IPS DF 19.7 (cell line): ENCODE data around the gene QPCT.

ENCODE experiments used
- DNase-seq: peaks from one replicate; pipeline ENCODE4 v3.0.0-alpha.2; 2013; ENCODE audit warnings: low read depth, low spot score

The QPCT gene

DNA sequence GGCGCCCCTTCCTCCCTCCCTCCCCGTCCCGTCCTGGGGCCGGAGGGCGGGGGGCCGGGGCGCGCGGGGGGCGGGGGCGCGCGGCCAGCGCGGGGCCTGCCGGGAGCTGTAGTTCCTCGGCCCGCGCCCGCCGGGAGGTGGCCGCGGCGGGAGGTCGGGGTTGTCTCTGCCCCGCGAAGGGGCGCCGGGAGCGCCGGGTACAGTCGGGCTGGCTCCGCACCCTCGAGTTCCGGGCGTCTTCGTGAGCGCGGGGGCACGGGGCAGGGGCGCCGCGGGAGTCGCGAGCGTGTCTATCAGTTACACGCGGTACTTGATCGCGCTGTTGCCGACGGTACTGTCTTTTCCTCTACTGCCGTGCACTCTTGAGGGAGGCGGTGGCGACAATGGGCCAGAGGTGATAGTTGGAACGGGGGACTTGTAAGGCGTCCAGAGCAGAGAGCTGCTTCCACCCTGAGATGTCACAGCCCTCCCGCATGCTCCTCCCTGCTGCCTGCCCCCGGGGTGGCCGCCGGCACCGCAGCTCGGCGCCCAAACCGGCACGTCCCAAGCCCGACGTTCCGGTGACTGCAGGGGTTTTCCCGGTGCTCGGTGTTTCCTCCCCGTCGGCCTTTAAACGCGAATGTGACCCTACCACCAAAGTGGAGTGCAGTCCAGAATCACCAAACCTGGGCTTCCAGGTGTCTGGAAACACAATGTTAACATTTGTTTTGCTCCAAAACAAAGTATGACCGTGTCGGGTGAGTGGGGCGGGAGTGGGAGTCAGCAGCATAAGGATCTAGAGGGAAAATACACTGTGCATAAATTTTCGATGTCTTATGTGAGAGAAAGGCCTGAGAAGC is 19.4 kb upstream of the QPCT start, which contains the start of gene PRKD3:
Gene PRKD3, minus strand, starts transcription at position 48 of the 839 bp plus-strand sequence. CDS start 8,309 bp downstream, outside the sequence.
- no peak for DNase-seq

DNA sequence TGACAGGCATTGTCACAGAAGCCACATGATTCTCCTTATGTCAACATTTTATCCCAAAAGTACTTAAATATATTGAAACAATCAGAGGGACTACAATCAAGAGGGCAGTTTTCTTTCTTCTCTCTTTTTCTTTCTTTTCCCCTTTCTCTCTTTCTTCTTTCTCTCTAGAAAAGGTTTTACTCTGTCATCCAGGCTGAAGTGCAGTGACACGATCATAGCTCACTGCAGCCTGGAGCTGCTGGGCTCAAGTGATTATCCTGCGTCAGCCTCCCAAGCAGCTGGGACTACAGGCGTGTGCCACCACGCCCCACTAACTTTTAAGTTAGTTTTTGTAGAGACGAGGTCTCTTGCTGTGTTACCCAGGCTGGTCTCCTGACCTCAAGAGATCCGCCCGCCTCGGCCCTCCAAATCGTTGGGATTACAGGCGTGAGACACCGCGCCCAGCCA is 18.8 kb upstream of the QPCT start:
- no peak for DNase-seq

GRCh38 chr2:37326285-37326684 is 18.1 kb upstream of the QPCT start:
- DNase-seq: no peak

DNA sequence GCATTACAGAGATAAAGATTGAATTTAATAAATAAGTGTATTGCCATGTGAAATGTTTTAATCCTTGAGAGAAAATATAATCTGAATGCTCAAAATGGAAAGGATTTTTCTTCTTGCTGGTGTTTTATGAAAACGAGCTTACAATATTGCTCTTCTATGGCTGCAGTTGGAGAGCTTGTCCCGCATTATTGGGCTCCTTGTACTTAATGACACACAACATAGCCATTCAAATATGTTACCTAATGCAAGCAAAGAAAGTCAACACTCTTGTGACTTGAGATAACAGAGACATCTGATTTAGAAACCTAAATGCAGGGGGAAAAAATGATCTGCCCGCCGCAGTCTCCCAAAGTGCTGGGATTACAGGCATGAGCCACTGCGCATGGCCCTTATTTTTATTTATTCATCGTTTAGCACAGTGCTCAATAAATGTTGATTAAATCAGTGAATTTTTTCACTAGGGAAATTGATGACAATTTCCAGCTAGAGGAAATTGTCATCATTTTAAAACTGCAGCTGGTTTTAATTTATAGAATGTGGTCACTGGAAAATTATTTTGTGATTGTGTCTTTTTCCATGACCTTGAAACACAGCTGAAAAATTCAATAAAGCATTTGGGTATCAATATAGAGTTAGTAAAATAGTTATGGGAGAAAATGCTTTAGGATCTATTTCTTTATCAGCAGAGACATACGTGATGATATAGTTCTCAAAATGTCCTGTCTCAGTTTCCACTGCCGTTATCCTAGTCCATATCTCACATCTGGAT is 17.4 kb upstream of the QPCT start:
- DNase-seq: no peak

GRCh38 chr2:37330681-37331080 is 13.7 kb upstream of the QPCT start:
- no peak for DNase-seq

DNA sequence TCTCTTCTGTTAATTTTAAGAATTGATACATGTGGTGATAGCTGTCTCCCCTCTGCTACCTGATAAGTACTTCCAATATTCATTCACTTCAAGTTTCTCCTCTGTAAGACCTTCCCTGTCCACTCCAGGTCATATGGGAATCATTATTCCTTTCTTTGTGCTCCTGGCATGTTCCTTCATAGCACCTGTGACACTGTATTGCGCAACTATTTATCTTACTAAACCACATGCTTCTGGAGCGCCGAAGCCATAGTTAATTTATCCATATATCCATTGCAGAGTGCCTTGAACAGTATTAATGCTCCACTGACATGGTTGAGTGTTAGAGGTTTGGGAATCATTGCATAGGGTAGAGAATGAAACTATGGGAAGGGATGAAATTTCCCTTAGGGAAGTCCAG is 11.9 kb upstream of the QPCT start:
- no peak for DNase-seq

DNA sequence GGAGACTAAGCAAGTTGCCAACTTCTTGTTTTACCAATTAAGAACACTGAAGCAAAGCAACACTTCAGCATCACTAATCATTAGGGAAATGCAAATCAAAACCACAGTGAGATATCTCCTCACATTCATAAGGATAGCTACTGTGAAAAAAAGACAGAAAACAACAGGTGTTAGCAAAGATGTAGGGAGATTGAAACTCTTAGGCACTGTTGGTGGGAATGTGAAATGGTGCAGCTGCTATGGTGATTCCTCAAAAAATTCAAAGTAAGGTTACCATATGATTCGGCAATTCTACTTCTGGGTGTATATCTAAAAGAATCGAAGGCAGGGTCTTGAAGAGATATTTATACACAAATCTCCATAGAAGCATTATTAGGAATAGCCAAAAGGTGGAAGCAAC is 11.2 kb upstream of the QPCT start:
- no peak for DNase-seq

GRCh38 chr2:37335604-37336003 is 8.8 kb upstream of the QPCT start:
- no peak for DNase-seq

GRCh38 chr2:37337620-37338280 is 6.7 kb upstream of the QPCT start:
- no peak for DNase-seq

- no peak for DNase-seq
Observed at GRCh38 chr2:37338933-37339332, 5.5 kb upstream of the QPCT start.

GRCh38 chr2:37340637-37341036 is 3.8 kb upstream of the QPCT start:
- no peak for DNase-seq

GRCh38 chr2:37342591-37343220 is 1.7 kb upstream of the QPCT start:
- DNase-seq: no peak

GRCh38 chr2:37343537-37344434 is 644 bp upstream of the QPCT start:
- no peak for DNase-seq

DNA sequence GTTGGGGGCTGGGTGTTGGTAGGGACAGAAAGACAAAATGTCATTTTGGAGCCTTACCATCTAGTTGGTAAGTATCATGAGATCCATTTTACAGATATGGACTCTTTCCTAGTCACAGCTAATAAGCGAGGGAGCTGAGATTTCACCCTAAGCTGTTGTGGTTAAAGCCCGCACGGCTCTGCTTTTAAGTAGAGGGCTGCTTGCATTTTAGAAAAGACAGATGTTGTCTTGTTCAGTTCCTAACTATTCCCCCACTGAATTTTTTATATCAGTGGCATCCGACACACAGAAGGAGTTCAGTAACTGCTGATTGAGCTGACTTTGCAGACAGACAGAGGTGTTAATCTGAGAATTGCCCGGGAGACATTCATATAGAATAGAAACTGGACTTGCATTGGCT is 3.7 kb downstream of the QPCT start:
- no peak for DNase-seq

DNA sequence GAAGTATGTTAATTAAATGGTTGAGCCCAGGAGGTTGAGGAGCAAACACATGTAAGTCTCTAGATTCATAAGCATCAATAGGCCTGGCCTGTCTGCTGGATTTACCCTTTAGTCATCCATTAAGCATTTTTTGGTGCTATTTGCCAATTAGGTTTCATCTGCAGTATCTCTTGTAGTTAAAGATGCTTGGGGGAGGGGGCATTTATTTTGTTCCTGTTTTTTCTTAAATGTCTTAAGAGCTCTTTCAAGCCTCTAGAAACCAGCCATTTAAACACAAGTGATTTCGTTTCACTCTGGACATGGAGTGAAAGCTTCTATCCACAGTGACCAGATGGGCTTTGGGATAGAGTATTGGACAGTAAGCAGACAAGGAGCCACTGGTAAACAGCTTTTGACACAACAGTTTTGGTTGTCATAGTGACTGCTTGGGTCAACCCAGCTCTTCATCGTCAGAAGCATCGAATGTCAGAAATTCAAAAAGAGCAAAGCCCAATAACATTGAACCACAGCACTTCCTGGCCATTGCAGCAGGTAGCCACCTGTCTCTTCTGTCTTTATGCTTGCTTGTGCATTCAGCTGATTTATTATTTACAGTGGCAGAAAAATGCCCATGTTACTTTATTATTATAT is 4.9 kb downstream of the QPCT start:
- no peak for DNase-seq

- DNase-seq: no peak
Observed at GRCh38 chr2:37350034-37350433, 5.6 kb downstream of the QPCT start.

DNA sequence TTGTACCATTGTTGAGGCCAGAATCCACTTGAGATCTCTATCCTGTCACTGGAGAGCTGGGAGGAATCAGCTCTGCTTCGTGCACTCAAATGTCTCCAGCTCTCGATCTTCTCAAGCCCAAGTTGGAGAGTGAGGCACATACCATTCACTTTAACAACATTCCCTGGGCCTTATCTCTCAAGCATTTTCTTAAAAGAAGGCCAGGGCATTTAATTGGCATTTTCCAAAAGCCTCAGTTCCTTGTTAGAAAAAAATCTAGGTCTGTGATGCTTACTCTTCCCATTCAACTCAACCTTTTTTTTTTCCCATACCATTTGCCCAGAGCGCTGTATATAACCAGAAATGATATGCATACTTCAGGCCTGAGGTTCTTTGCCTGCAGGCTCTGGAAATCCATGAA is 10.1 kb downstream of the QPCT start:
- no peak for DNase-seq

DNA sequence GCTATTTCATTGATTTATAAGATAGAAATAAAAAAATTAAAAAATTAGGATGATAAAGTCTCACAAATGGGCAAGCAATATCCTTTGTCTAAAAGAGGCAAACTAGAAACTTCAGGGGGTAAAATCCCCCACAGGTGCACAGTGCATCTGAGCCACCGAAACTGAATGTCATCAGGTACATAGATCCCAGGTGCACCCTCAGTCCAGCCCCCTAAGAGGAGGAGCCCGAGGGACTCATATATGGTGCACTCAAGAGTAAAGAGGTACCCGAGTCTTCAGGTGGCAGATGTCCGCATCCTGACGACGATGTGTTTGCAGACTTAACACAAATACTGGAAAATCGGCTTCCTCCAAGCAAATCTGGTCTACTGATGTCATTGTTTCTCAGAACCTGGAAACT is 11.3 kb downstream of the QPCT start:
- DNase-seq: no peak

GRCh38 chr2:37356299-37356698 is 11.9 kb downstream of the QPCT start:
- DNase-seq: no peak

- DNase-seq: no peak
Observed at GRCh38 chr2:37357069-37357468, 12.6 kb downstream of the QPCT start.
